HEK293 (cell line): ENCODE measurements around the gene SLC18B1.

Source experiments
- KLF16 ChIP-seq: fragments of 450-650 bp; formaldehyde crosslinking; IDR thresholded peaks from 2 replicates; pipeline ENCODE4 v1.5.1; 2017; ENCODE audit warnings: missing biosample characterization, missing genetic modification characterization
- KLF9 ChIP-seq: fragments of 450-650 bp; formaldehyde crosslinking; IDR thresholded peaks from 2 replicates; pipeline ENCODE4 v1.5.1; 2016; ENCODE audit warnings: missing biosample characterization, missing genetic modification characterization, low read depth
- SP2 ChIP-seq: fragments of 450-650 bp; formaldehyde crosslinking; IDR thresholded peaks from 2 replicates; pipeline ENCODE4 v1.5.1; 2016; ENCODE audit warnings: missing biosample characterization, missing genetic modification characterization
- TCF7L2 ChIP-seq: IDR thresholded peaks from 2 replicates; pipeline ENCODE4 v1.6.1; 2011; ENCODE audit warnings: low read depth, mild to moderate bottlenecking, inconsistent platforms, low read length, moderate library complexity, borderline replicate concordance
- YY1 ChIP-seq: fragments of 450-650 bp; formaldehyde crosslinking; IDR thresholded peaks from 2 replicates; pipeline ENCODE4 v1.5.1; 2018; ENCODE audit warnings: missing biosample characterization, missing genetic modification characterization
- ZNF112 ChIP-seq: fragments of 450-650 bp; formaldehyde crosslinking; IDR thresholded peaks from 2 replicates; pipeline ENCODE4 v1.5.0; 2017; ENCODE audit warnings: missing biosample characterization, missing genetic modification characterization
- ZNF335 ChIP-seq: fragments of 450-650 bp; formaldehyde crosslinking; conservative IDR thresholded peaks from 2 replicates; pipeline ENCODE4 v1.5.1; 2016; ENCODE audit warnings: missing biosample characterization, missing genetic modification characterization
- ZNF391 ChIP-seq: fragments of 450-650 bp; formaldehyde crosslinking; IDR thresholded peaks from 2 replicates; pipeline ENCODE4 v1.5.1; 2016; ENCODE audit warnings: low read depth, missing biosample characterization, missing genetic modification characterization, borderline replicate concordance
- ZNF416 ChIP-seq: fragments of 450-650 bp; formaldehyde crosslinking; IDR thresholded peaks from 2 replicates; pipeline ENCODE4 v1.5.1; 2016; ENCODE audit warnings: missing biosample characterization, missing genetic modification characterization
- ZNF776 ChIP-seq: fragments of 450-650 bp; formaldehyde crosslinking; IDR thresholded peaks from 2 replicates; pipeline ENCODE4 v1.5.0; 2017; ENCODE audit warnings: missing biosample characterization, missing genetic modification characterization, borderline replicate concordance
- TF ChIP-seq, protein P1 (sequence below): fragments of 450-650 bp; formaldehyde crosslinking; IDR thresholded peaks from 2 replicates; pipeline ENCODE4 v1.5.1; 2016; ENCODE audit warnings: missing biosample characterization, missing genetic modification characterization

- TF ChIP-seq SP2 (no peak), ZNF112 (no peak), ZNF335 (0 out of 2 replicates have a peak, but pooled peaks have one; percentile 9), ZNF416 (no peak), ZNF391 (tag by site-specific recombination) (no peak), KLF9 (no peak), ZNF776 (no peak), YY1 (tag by site-specific recombination) (no peak), KLF16 (no peak), TCF7L2 (no peak)
- TF ChIP-seq, protein P1, sequence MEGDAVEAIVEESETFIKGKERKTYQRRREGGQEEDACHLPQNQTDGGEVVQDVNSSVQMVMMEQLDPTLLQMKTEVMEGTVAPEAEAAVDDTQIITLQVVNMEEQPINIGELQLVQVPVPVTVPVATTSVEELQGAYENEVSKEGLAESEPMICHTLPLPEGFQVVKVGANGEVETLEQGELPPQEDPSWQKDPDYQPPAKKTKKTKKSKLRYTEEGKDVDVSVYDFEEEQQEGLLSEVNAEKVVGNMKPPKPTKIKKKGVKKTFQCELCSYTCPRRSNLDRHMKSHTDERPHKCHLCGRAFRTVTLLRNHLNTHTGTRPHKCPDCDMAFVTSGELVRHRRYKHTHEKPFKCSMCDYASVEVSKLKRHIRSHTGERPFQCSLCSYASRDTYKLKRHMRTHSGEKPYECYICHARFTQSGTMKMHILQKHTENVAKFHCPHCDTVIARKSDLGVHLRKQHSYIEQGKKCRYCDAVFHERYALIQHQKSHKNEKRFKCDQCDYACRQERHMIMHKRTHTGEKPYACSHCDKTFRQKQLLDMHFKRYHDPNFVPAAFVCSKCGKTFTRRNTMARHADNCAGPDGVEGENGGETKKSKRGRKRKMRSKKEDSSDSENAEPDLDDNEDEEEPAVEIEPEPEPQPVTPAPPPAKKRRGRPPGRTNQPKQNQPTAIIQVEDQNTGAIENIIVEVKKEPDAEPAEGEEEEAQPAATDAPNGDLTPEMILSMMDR, result no peak
These were observed 14.9 kb upstream of the SLC18B1 start for GRCh38 chr6:132813173-132813856.
